GM23338 (cell line): Measurements from ENCODE around the gene WDR47. TPM values are rescaled to one million over a fixed set of nuclear protein-coding genes. Genes with fewer than 3 reads are reported as not detected.

Experiments
- ATAC-seq: fragments of 200-7000 bp; cut with Tn5 transposase; 3 replicates; pipeline ENCODE4 v1.9.1; 2020
- DNase-seq: peaks from one replicate; pipeline ENCODE4 v3.0.0-alpha.2; 2015; ENCODE audit warnings: low spot score
- H2AFZ ChIP-seq: fragments of 200-600 bp; sonication (generic); 2 replicates; pipeline ENCODE4 v1.8.0; 2016; ENCODE audit warnings: antibody characterized with exemption, mild to moderate bottlenecking, moderate library complexity
- H3F3A ChIP-seq: fragments of 200-600 bp; sonication (generic); replicated peaks from 2 replicates; pipeline ENCODE4 v1.8.0; 2017; ENCODE audit warnings: antibody characterized with exemption, mixed run types, low read depth
- H3K27ac ChIP-seq: fragments of 200-600 bp; sonication (generic); 2 replicates; pipeline ENCODE4 v1.6.1; 2016; ENCODE audit warnings: low read depth
- H3K27me3 ChIP-seq: fragments of 200-600 bp; sonication (generic); 2 replicates; pipeline ENCODE4 v1.8.0; 2016; ENCODE audit warnings: mild to moderate bottlenecking, mixed run types, moderate library complexity; ENCODE audit not compliant: insufficient read depth
- H3K36me3 ChIP-seq: fragments of 200-600 bp; sonication (generic); 2 replicates; pipeline ENCODE4 v1.8.0; 2016; ENCODE audit warnings: mild to moderate bottlenecking; ENCODE audit not compliant: insufficient read depth
- H3K4me1 ChIP-seq: fragments of 200-600 bp; sonication (generic); 2 replicates; pipeline ENCODE4 v1.8.0; 2016; ENCODE audit warnings: mild to moderate bottlenecking, moderate library complexity; ENCODE audit not compliant: insufficient read depth
- H3K4me2 ChIP-seq: fragments of 200-600 bp; sonication (generic); 2 replicates; pipeline ENCODE4 v1.7.1; 2017; ENCODE audit warnings: mixed run types
- H3K4me3 ChIP-seq: fragments of 200-600 bp; sonication (generic); 2 replicates; pipeline ENCODE4 v1.6.1; 2016; ENCODE audit warnings: mixed run types
- H3K79me2 ChIP-seq: fragments of 200-600 bp; sonication (generic); replicated peaks from 2 replicates; pipeline ENCODE4 v1.8.0; 2017; ENCODE audit warnings: mild to moderate bottlenecking; ENCODE audit not compliant: insufficient read depth
- H3K9me2 ChIP-seq: fragments of 200-600 bp; sonication (generic); 2 replicates; pipeline ENCODE4 v1.8.0; 2017; ENCODE audit not compliant: insufficient read depth
- H4K20me1 ChIP-seq: fragments of 200-600 bp; sonication (generic); replicated peaks from 2 replicates; pipeline ENCODE4 v1.8.0; 2017; ENCODE audit warnings: mild to moderate bottlenecking; ENCODE audit not compliant: insufficient read depth
- H3K27ac Mint-ChIP-seq: 2 replicates; pipeline ENCODE4 v1.8.0; 2020; ENCODE audit warnings: inconsistent platforms, mild to moderate bottlenecking, moderate library complexity, mixed read lengths
- H3K27me3 Mint-ChIP-seq: 3 replicates; pipeline ENCODE4 v1.8.0; 2022; ENCODE audit warnings: low read depth, mild to moderate bottlenecking, moderate library complexity, mixed read lengths, inconsistent platforms; ENCODE audit not compliant: insufficient read depth, poor library complexity
- H3K36me3 Mint-ChIP-seq: 3 replicates; pipeline ENCODE4 v1.8.0; 2021; ENCODE audit warnings: low read depth, mild to moderate bottlenecking, inconsistent platforms, moderate library complexity, mixed read lengths
- H3K4me1 Mint-ChIP-seq: 3 replicates; pipeline ENCODE4 v1.8.0; 2020; ENCODE audit warnings: mild to moderate bottlenecking, inconsistent platforms, mixed read lengths
- H3K4me3 Mint-ChIP-seq: 3 replicates; pipeline ENCODE4 v1.8.0; 2021; ENCODE audit warnings: moderate library complexity, mild to moderate bottlenecking, inconsistent platforms, mixed read lengths
- H3K9me3 Mint-ChIP-seq: 3 replicates; pipeline ENCODE4 v1.8.0; 2020; ENCODE audit warnings: moderate library complexity, mild to moderate bottlenecking, inconsistent platforms, mixed read lengths
- CREB1 ChIP-seq: fragments of 250-450 bp; sonication (Bioruptor Pico); IDR thresholded peaks from 2 replicates; pipeline ENCODE4 v1.5.0; 2020; ENCODE audit warnings: low read depth, mild to moderate bottlenecking, moderate library complexity
- CTCF ChIP-seq, 2 experiments: fragments of 200-600 bp in 1 of 2; sonication (generic) in 1 of 2; conservative IDR thresholded peaks; 2 replicates each; pipeline versions ENCODE4 v1.5.1 to v1.6.1; 2016 to 2017; ENCODE audit warnings: antibody characterized with exemption in 2 of 2, low read depth in 2 of 2, mild to moderate bottlenecking in 2 of 2, moderate library complexity in 1 of 2
- ETS1 ChIP-seq: IDR thresholded peaks from 2 replicates; pipeline ENCODE4 v1.6.1; 2016; ENCODE audit warnings: antibody characterized with exemption
- EZH2phosphoT487 ChIP-seq: fragments of 200-600 bp; sonication (generic); IDR thresholded peaks from one replicate; pipeline ENCODE4 v1.8.1; 2018; ENCODE audit warnings: antibody characterized with exemption; ENCODE audit not compliant: unreplicated experiment
- NANOG ChIP-seq: IDR thresholded peaks from 2 replicates; pipeline ENCODE4 v1.6.1; 2016; ENCODE audit warnings: antibody characterized with exemption, borderline replicate concordance
- STAT1 ChIP-seq: IDR thresholded peaks from one replicate; pipeline ENCODE4 v1.6.1; 2016; ENCODE audit warnings: antibody characterized with exemption; ENCODE audit not compliant: unreplicated experiment
- ZNF462 ChIP-seq: fragments of 250-450 bp; sonication (Bioruptor Pico); IDR thresholded peaks from 2 replicates; pipeline ENCODE4 v1.5.0; 2020; ENCODE audit warnings: mild to moderate bottlenecking, moderate library complexity
- polyA plus RNA-seq: library from polyadenylated mRNA; unstranded; fragments of >200 nt; fragmentation: Nextera tagmentation; extraction: Ambion mirVana; gene quantifications from 2 replicates; pipeline ENCODE4 v1.2.1, GENCODE V29; 2016
- total RNA-seq: library from RNA; depleted of rRNA; stranded (reverse); fragments of >200 nt; shearing (Covaris generic); gene quantifications from 2 replicates; pipeline ENCODE4 v1.2.3, GENCODE V29; 2014
- TF ChIP-seq, protein P1 (sequence below): IDR thresholded peaks from one replicate; pipeline ENCODE4 v1.6.1; 2018; ENCODE audit warnings: antibody characterized with exemption; ENCODE audit not compliant: unreplicated experiment

The WDR47 gene
- total and polyA plus RNA-seq, 2 experiments from 2014 or later: 3.9 to 5.2 TPM

GRCh38 chr1:109080441-109081082 is 38.7 kb upstream of the WDR47 start:
- H3F3A ChIP-seq: peaks cover 4% of the 10 kb centered on the region; the same call in 1 of the 2 replicates
- H3K4me3 Mint-ChIP-seq: peak overlapping the region; percentile 23; the same call in 1 of the 3 replicates
- H3K27ac ChIP-seq: peak overlapping the region; percentile 50
- H3K79me2 ChIP-seq: peaks cover 1% of the 10 kb centered on the region
- H3K27me3 ChIP-seq: no peaks in the 10 kb centered on the region
- peak overlapping the region; percentile 35 for H3K4me2 ChIP-seq
- no peak for DNase-seq
- H3K4me1 ChIP-seq: peaks cover 21% of the 10 kb centered on the region
- peaks cover 4% of the 10 kb centered on the region for H3K27me3 Mint-ChIP-seq
- no peaks in the 10 kb centered on the region for H3K36me3 ChIP-seq
- peaks cover 36% of the 10 kb centered on the region for H3K4me1 Mint-ChIP-seq
- peaks cover 4% of the 10 kb centered on the region; the same call in 1 of the 3 replicates for H3K9me3 Mint-ChIP-seq
- H2AFZ ChIP-seq: peak overlapping the region; percentile 38; the same call in 1 of the 2 replicates
- peak overlapping the region; percentile 20; the same call in 1 of the 2 replicates for H3K4me3 ChIP-seq
- H3K27ac Mint-ChIP-seq: peak overlapping the region; percentile 88; the same call in 1 of the 2 replicates
- H3K36me3 Mint-ChIP-seq: peaks cover 6% of the 10 kb centered on the region
- TF ChIP-seq CTCF (conservative IDR thresholded peaks at IDR 0.05; ENCODE audit: low read depth in 2 of 2): no peak
- TF ChIP-seq EZH2phosphoT487: no peak
- no peak for TF ChIP-seq NANOG
- no peak for TF ChIP-seq ETS1
- TF ChIP-seq ZNF462 (CRISPR knock-in tag): no peak
- TF ChIP-seq, protein P1, sequence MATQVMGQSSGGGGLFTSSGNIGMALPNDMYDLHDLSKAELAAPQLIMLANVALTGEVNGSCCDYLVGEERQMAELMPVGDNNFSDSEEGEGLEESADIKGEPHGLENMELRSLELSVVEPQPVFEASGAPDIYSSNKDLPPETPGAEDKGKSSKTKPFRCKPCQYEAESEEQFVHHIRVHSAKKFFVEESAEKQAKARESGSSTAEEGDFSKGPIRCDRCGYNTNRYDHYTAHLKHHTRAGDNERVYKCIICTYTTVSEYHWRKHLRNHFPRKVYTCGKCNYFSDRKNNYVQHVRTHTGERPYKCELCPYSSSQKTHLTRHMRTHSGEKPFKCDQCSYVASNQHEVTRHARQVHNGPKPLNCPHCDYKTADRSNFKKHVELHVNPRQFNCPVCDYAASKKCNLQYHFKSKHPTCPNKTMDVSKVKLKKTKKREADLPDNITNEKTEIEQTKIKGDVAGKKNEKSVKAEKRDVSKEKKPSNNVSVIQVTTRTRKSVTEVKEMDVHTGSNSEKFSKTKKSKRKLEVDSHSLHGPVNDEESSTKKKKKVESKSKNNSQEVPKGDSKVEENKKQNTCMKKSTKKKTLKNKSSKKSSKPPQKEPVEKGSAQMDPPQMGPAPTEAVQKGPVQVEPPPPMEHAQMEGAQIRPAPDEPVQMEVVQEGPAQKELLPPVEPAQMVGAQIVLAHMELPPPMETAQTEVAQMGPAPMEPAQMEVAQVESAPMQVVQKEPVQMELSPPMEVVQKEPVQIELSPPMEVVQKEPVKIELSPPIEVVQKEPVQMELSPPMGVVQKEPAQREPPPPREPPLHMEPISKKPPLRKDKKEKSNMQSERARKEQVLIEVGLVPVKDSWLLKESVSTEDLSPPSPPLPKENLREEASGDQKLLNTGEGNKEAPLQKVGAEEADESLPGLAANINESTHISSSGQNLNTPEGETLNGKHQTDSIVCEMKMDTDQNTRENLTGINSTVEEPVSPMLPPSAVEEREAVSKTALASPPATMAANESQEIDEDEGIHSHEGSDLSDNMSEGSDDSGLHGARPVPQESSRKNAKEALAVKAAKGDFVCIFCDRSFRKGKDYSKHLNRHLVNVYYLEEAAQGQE: no peak
- no peak for TF ChIP-seq CREB1 (CRISPR knock-in tag)
- no peak for TF ChIP-seq STAT1
- H4K20me1 ChIP-seq: no peaks in the 10 kb centered on the region
- ATAC-seq: no peak
- no peaks in the 10 kb centered on the region for H3K9me2 ChIP-seq
